Fibroblast of lung (primary cell): ENCODE results near the gene RAET1G. TPM values are rescaled to one million over a fixed set of nuclear protein-coding genes. Genes with fewer than 3 reads are reported as not detected.
A peak's percentile ranks its signal among the peaks of the same experiment; 100 is the strongest.

Experiments used
- DNase-seq, 2 donors: peaks; one replicate each; pipeline versions ENCODE4 v3.0.0 to v3.0.0-alpha.2; 2010; ENCODE audit warnings: low read depth in 2 of 2
- H2AFZ ChIP-seq: 2 replicates; pipeline ENCODE4 v1.5.1; 2012; ENCODE audit warnings: low read length, control low read depth, inconsistent platforms
- H3K27ac ChIP-seq: 2 replicates; pipeline ENCODE4 v1.5.1; 2011; ENCODE audit warnings: low read length, control low read depth; ENCODE audit not compliant: insufficient read depth
- H3K27me3 ChIP-seq: 2 replicates; pipeline ENCODE4 v1.5.1; 2011; ENCODE audit warnings: mild to moderate bottlenecking, low read length; ENCODE audit not compliant: control insufficient read depth, insufficient read depth
- H3K36me3 ChIP-seq: 2 replicates; pipeline ENCODE4 v1.5.1; 2011; ENCODE audit warnings: low read length; ENCODE audit not compliant: control insufficient read depth, insufficient read depth
- H3K4me1 ChIP-seq: 2 replicates; pipeline ENCODE4 v1.5.1; 2011; ENCODE audit warnings: low read length; ENCODE audit not compliant: control insufficient read depth, insufficient read depth; ENCODE audit errors: extremely low read depth
- H3K4me2 ChIP-seq: 2 replicates; pipeline ENCODE4 v1.5.1; 2011; ENCODE audit warnings: low read length, control low read depth; ENCODE audit not compliant: insufficient read depth; ENCODE audit errors: extremely low read depth
- H3K4me3 ChIP-seq, 4 experiments: fragments of 200-600 bp in 1 of 4; sonication (generic) in 1 of 4; replicated peaks in 1 of 4; 2 replicates each; pipeline ENCODE4 v1.5.1; 2011 to 2016; ENCODE audit warnings: low read length in 4 of 4, low read depth in 3 of 4, mild to moderate bottlenecking in 3 of 4, control low read depth in 2 of 4, inconsistent platforms in 1 of 4, mixed read lengths in 1 of 4; ENCODE audit not compliant: insufficient read depth in 1 of 4; ENCODE audit errors: control extremely low read depth in 1 of 4
- H3K79me2 ChIP-seq: 2 replicates; pipeline ENCODE4 v1.5.1; 2012; ENCODE audit warnings: mild to moderate bottlenecking, low read length, inconsistent platforms; ENCODE audit not compliant: control insufficient read depth, insufficient read depth
- H3K9ac ChIP-seq: 2 replicates; pipeline ENCODE4 v1.5.1; 2011; ENCODE audit warnings: mild to moderate bottlenecking, low read length, control low read depth; ENCODE audit not compliant: insufficient read depth
- H3K9me3 ChIP-seq: 2 replicates; pipeline ENCODE4 v1.5.1; 2012; ENCODE audit warnings: low read depth, low read length; ENCODE audit not compliant: control insufficient read depth, insufficient read depth
- H4K20me1 ChIP-seq: 2 replicates; pipeline ENCODE4 v1.5.1; 2011; ENCODE audit warnings: low read length; ENCODE audit not compliant: control insufficient read depth, insufficient read depth; ENCODE audit errors: extremely low read depth
- EZH2 ChIP-seq: IDR thresholded peaks from 2 replicates; pipeline ENCODE4 v1.5.1; 2012; ENCODE audit warnings: low read length, control low read depth, mild to moderate bottlenecking; ENCODE audit errors: missing control alignments
- polyA plus RNA-seq, 2 donors: library from polyadenylated mRNA; depleted of rRNA in 1 of 2; stranded (reverse) in 1 of 2; unstranded in 1 of 2; fragments of >200 nt; gene quantifications; 2 replicates each; pipeline ENCODE4 v1.2.1, GENCODE V29; 2011 to 2012; ENCODE audit warnings: missing spikeins in 1 of 2
- total RNA-seq: library from RNA; depleted of rRNA; stranded (reverse); fragments of >200 nt; gene quantifications from 2 replicates; pipeline ENCODE4 v1.2.1, GENCODE V29; 2014
- TF ChIP-seq, protein P1 (sequence below), 2 donors: IDR thresholded peaks in 1 of 2; conservative IDR thresholded peaks in 1 of 2; 1 replicate in 1 of 2; 2 replicates in 1 of 2; pipeline ENCODE4 v1.5.1; 2011 to 2012; ENCODE audit warnings: low read length in 2 of 2, control low read depth in 1 of 2, inconsistent platforms in 1 of 2, low read depth in 1 of 2, mild to moderate bottlenecking in 1 of 2

The RAET1G gene
- total and polyA plus RNA-seq, 2 donors (not counting 1 experiment from before 2014, with no cell fraction given): 3.3 to 8.8 TPM

DNA sequence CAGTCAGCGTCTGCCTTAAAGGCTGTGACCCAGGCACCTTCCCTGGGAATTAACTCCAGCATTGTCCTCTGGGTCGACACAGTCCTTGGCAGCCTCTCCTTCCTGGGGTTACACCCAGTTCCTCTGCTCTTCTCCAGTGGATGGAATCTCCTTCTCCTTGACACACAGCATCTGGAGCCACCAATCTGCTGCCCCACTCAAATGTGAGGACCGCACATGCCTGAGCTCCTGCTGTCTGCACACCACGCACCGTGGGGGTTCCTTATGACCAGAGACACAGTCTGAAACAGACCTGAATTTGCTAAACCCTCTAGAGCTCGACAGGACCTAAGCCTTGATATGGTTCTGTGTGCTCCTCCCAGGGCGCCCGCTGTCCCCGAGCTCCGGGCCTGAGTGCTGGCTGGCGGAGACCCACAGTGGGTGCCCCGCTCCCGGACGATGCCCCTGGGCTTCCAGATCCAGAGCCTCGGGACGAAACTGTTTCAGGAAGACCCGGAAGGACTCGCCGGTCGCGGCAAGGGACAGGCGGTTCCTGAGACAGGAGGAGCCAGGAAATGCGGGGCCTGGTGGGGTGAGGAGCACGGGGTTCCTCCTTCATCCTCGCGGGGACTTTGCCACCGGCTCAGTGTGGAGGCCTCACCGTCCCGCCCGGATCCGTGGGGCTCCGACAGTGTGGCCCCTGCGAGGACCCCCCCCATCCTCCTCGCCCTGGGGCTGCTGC lies 2.5 kb upstream of the RAET1G start:
- H3K27ac ChIP-seq: no peak overlapping the region
- H3K4me3 ChIP-seq: peak overlapping the region; percentile 40 to 61 (median 46)
- TF ChIP-seq, protein P1, sequence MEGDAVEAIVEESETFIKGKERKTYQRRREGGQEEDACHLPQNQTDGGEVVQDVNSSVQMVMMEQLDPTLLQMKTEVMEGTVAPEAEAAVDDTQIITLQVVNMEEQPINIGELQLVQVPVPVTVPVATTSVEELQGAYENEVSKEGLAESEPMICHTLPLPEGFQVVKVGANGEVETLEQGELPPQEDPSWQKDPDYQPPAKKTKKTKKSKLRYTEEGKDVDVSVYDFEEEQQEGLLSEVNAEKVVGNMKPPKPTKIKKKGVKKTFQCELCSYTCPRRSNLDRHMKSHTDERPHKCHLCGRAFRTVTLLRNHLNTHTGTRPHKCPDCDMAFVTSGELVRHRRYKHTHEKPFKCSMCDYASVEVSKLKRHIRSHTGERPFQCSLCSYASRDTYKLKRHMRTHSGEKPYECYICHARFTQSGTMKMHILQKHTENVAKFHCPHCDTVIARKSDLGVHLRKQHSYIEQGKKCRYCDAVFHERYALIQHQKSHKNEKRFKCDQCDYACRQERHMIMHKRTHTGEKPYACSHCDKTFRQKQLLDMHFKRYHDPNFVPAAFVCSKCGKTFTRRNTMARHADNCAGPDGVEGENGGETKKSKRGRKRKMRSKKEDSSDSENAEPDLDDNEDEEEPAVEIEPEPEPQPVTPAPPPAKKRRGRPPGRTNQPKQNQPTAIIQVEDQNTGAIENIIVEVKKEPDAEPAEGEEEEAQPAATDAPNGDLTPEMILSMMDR (conservative IDR thresholded peaks at IDR 0.05 in 1 of 2, IDR thresholded peaks at IDR 0.05 in 1 of 2; ENCODE audit: low read depth in 1 of 2, low read length in 2 of 2): no peak
- no peak for TF ChIP-seq EZH2
- no peaks in the 10 kb centered on the region for H4K20me1 ChIP-seq
- peak overlapping the region; percentile 58 for H3K9ac ChIP-seq
- no peaks in the 10 kb centered on the region for H3K9me3 ChIP-seq
- H3K4me2 ChIP-seq: peak overlapping the region; percentile 77
- H3K4me1 ChIP-seq: peaks cover 6% of the 10 kb centered on the region
- peak in 1 of 2 donors; percentile 9 for DNase-seq
- H3K79me2 ChIP-seq: no peaks in the 10 kb centered on the region
- H2AFZ ChIP-seq: peak overlapping the region; percentile 91
- H3K36me3 ChIP-seq: no peaks in the 10 kb centered on the region
- peaks cover 9% of the 10 kb centered on the region for H3K27me3 ChIP-seq

DNA sequence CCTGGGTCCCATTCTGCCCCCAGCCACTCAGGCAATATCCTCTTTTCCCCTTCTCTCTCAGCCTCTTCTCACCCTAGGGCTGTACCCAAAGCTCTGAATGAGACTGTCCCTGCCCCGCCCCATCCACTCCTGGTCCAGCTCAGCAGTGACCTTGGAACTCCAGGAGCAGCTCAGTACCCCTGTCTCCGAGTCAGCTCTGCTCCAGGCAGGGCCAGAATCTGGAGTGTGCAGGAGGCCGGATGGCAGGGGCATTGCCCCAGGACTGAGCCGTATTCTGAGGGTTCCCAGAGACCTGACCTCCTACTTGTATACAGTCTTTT lies 2.0 kb upstream of the RAET1G start:
- no peak overlapping the region for H2AFZ ChIP-seq
- H3K4me3 ChIP-seq: no peak overlapping the region
- peaks cover 9% of the 10 kb centered on the region for H3K27me3 ChIP-seq
- no peaks in the 10 kb centered on the region for H3K9me3 ChIP-seq
- H3K27ac ChIP-seq: no peak overlapping the region
- no peaks in the 10 kb centered on the region for H4K20me1 ChIP-seq
- H3K9ac ChIP-seq: no peak overlapping the region
- H3K36me3 ChIP-seq: no peaks in the 10 kb centered on the region
- peaks cover 6% of the 10 kb centered on the region for H3K4me1 ChIP-seq
- DNase-seq: no peak
- no peak overlapping the region for H3K4me2 ChIP-seq
- TF ChIP-seq EZH2: no peak
- TF ChIP-seq, protein P1 (conservative IDR thresholded peaks at IDR 0.05 in 1 of 2, IDR thresholded peaks at IDR 0.05 in 1 of 2; ENCODE audit: low read depth in 1 of 2, low read length in 2 of 2): no peak
- H3K79me2 ChIP-seq: no peaks in the 10 kb centered on the region

DNA sequence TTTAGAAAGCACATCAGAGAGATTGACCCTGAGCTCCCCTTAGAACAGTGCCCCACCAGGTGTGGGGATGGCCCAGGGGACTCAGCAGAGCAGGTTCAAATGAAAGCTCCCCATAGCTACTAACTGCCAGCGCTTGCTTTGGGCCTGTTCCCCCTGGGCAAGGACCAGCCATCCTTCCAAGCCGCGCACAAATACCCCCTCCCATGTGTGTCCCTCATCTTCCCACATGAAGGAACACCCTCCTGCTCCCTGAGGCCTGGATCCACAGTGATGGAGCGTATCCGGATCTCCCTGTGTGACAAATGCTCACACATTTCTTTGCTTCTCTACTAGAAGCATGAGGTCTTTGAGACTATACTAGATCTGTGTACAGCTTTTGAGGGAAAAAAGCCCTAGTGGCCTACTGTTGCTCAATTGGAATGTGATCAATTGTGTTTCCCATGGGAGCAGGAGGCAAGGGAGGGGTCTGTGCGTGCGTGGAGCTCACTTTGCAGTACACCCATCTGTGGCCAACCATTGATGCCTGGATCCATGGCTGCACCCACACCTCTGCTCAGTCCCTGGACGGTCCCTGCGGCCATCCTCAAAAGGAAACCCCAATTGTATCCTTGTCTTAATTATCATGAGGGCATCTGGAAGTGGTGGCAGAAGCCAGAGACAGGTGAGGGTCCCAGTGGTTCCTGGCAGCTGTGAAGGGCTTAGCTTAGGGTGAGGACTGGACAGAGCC lies 1.4 kb upstream of the RAET1G start:
- DNase-seq: no peak

More for the DNA sequence above, 1.4 kb upstream of the RAET1G start:
- H3K4me2 ChIP-seq: no peak overlapping the region
- peaks cover 5% of the 10 kb centered on the region for H3K27me3 ChIP-seq
- H4K20me1 ChIP-seq: no peaks in the 10 kb centered on the region
- no peak overlapping the region for H3K4me3 ChIP-seq
- H3K9me3 ChIP-seq: no peaks in the 10 kb centered on the region
- H3K9ac ChIP-seq: no peak overlapping the region
- H3K27ac ChIP-seq: no peak overlapping the region
- TF ChIP-seq EZH2: no peak
- TF ChIP-seq, protein P1 (conservative IDR thresholded peaks at IDR 0.05 in 1 of 2, IDR thresholded peaks at IDR 0.05 in 1 of 2; ENCODE audit: low read depth in 1 of 2, low read length in 2 of 2): no peak
- H3K4me1 ChIP-seq: peaks cover 6% of the 10 kb centered on the region
- H3K36me3 ChIP-seq: no peaks in the 10 kb centered on the region
- no peaks in the 10 kb centered on the region for H3K79me2 ChIP-seq
- no peak overlapping the region for H2AFZ ChIP-seq
